Activated T-helper 2 cell treated with anti-CD3 and anti-CD28 coated beads, Interferon-gamma antibody, Interleukin-2, Interleukin-4, amounts not matched to agents 10 μg/mL and 5 μg/mL and 100 μg/mL, durations not matched to agents 14 hours and 24 hours and 36 hours (primary cell): ENCODE data around the gene BTBD2. TPM values are rescaled to one million over a fixed set of nuclear protein-coding genes. Genes with fewer than 3 reads are reported as not detected.

Source experiments
- DNase-seq: peaks from one replicate; pipeline ENCODE4 v3.0.0; 2021; ENCODE audit warnings: low spot score
- H3K27ac Mint-ChIP-seq: one replicate; pipeline ENCODE4 v1.8.0; 2021; ENCODE audit warnings: mixed read lengths
- H3K27me3 Mint-ChIP-seq: one replicate; pipeline ENCODE4 v1.8.0; 2021; ENCODE audit warnings: low read depth, mixed read lengths
- H3K36me3 Mint-ChIP-seq: one replicate; pipeline ENCODE4 v1.8.0; 2021; ENCODE audit warnings: low read depth, mixed read lengths
- H3K4me1 Mint-ChIP-seq: one replicate; pipeline ENCODE4 v1.8.0; 2021; ENCODE audit warnings: low read depth, mixed read lengths
- H3K4me3 Mint-ChIP-seq: one replicate; pipeline ENCODE4 v1.8.0; 2021; ENCODE audit warnings: low read depth, mild to moderate bottlenecking, moderate library complexity, mixed read lengths
- H3K9me3 Mint-ChIP-seq: one replicate; pipeline ENCODE4 v1.8.0; 2021; ENCODE audit warnings: mixed read lengths
- intact Hi-C: fragments of 100-400 bp; cut with micrococcal nuclease; formaldehyde crosslinking; loops from one replicate; pipeline ENCODE4 v1.15.1; 2023
- total RNA-seq: library from RNA; stranded (reverse); gene quantifications from 2 replicates; pipeline ENCODE4 v1.2.3, GENCODE V29; 2022

Gene BTBD2
- total RNA-seq, 1 donor from 2014 or later, result 47.0 TPM

DNA sequence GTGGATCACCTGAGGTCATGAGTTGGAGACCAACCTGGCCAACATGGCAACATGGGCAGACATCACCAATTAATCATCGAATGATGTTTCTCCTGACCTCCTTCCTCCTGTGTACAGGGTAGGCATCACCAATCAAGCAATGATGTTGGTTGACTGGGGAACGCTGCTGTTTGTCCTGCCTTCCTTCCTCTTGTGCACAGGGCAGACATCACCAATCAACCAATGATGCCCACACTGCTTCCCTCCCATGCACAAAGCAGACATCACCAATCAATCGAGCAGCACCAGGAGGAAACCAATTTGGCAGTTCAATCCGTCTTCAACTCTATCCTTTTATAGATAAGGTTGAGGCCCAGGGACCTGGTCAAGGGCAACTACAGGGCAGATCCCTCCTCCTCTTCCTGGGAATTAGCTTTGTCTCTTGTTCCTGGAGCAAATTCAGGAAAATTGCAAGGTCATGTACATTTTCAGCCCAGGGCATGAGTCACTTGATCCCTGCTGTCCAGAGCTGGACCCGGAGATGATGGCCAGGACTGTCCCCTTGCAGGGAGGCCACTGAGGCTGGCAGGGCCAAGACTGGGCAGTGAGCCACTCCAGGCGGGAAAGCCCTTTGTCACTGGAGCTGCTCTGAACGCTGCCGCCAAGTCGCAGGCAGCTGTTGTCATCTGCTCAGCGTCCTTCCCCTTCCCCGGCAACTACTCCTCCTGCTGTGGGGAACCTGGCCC lies 79.9 kb downstream of the BTBD2 start:
- H3K9me3 Mint-ChIP-seq, result peaks cover 9% of the 10 kb centered on the region
- peaks cover 13% of the 10 kb centered on the region for H3K4me1 Mint-ChIP-seq
- H3K27me3 Mint-ChIP-seq, result no peaks in the 10 kb centered on the region
- no peak for DNase-seq
- intact Hi-C loops, result no loop called here
- no peak overlapping the region for H3K27ac Mint-ChIP-seq
- H3K36me3 Mint-ChIP-seq, result peaks cover 27% of the 10 kb centered on the region
- no peak overlapping the region for H3K4me3 Mint-ChIP-seq

Other genes with a start within 250 kb of the BTBD2 start
- 11.3 and 11.5 TPM in 2 replicates for gene ATP8B3, start 203.4 kb downstream of the BTBD2 start, total RNA-seq
- 55.2 and 56.6 TPM in 2 replicates for gene REXO1, start 167.2 kb downstream of the BTBD2 start, total RNA-seq
- 31.2 and 32.1 TPM in 2 replicates for gene KLF16, start 152.1 kb downstream of the BTBD2 start, total RNA-seq
- 100 and 102 TPM in 2 replicates for gene ABHD17A, start 130.2 kb downstream of the BTBD2 start, total RNA-seq
- gene ADAT3, start 110.3 kb downstream of the BTBD2 start, total RNA-seq, result 9.1 and 9.9 TPM in 2 replicates
- 35.9 and 37.9 TPM in 2 replicates for gene SCAMP4, start 110.3 kb downstream of the BTBD2 start, total RNA-seq
- 89.1 and 90.7 TPM in 2 replicates for gene CSNK1G2, start 74.5 kb downstream of the BTBD2 start, total RNA-seq
- 161 and 176 TPM in 2 replicates for gene MKNK2, start 35.5 kb upstream of the BTBD2 start, total RNA-seq
- 175 and 181 TPM in 2 replicates for gene MOB3A, start 80.6 kb upstream of the BTBD2 start, total RNA-seq
- gene IZUMO4, start 81.2 kb upstream of the BTBD2 start, total RNA-seq, result 7.6 and 9.5 TPM in 2 replicates
- 101 and 103 TPM in 2 replicates for gene AP3D1, start 135.9 kb upstream of the BTBD2 start, total RNA-seq
- gene DOT1L, start 148.2 kb upstream of the BTBD2 start, total RNA-seq, result 115 and 121 TPM in 2 replicates
- 75.7 and 77.2 TPM in 2 replicates for gene PLEKHJ1, start 220.6 kb upstream of the BTBD2 start, total RNA-seq
- 153 and 154 TPM in 2 replicates for gene SF3A2, start 221.1 kb upstream of the BTBD2 start, total RNA-seq
- 4.3 TPM in 2 replicates for gene AMH, start 233.6 kb upstream of the BTBD2 start, total RNA-seq
- 0.21 and 0.67 TPM in 2 replicates for gene JSRP1, start 240.7 kb upstream of the BTBD2 start, total RNA-seq